Measurements from ENCODE around the gene PCDH9. TPM values are rescaled to one million over a fixed set of nuclear protein-coding genes. Genes with fewer than 3 reads are reported as not detected.

Gene PCDH9
- total and polyA plus RNA-seq, 10 of the 15 experiments (the other 5 are each of a cell fraction or from before 2014, with no cell fraction given) = 0.02 to 2.3 (median 0.05) TPM; not detected in 1

- TF ChIP-seq USF1 (IDR thresholded peaks at IDR 0.05; ENCODE audit: borderline replicate concordance, extremely low read length, insufficient read depth, low read depth, low read length) (no peak), DPF2 (IDR thresholded peaks at IDR 0.05) (no peak)
Measured at GRCh38 chr13:66301006-66301405, 929.1 kb downstream of the PCDH9 start (continued).

- no peaks in the 10 kb centered on the region for H3K36me3 ChIP-seq (ENCODE audit: control insufficient read depth in 2 of 2, insufficient read depth in 2 of 2, low read length in 1 of 2)
- no peak for FAIRE-seq
- no peak overlapping the region for H2AFZ ChIP-seq (ENCODE audit: control insufficient read depth, low read depth, low read length)
- H3K27me3 ChIP-seq (replicated peaks in 1 of 2; ENCODE audit: control insufficient read depth in 2 of 2, insufficient read depth in 2 of 2, low read length in 1 of 2) = no peaks in the 10 kb centered on the region
- H3K4me1 ChIP-seq (ENCODE audit: control insufficient read depth, insufficient read depth, low read length) = no peaks in the 10 kb centered on the region
- TF ChIP-seq NFYA (IDR thresholded peaks at IDR 0.05; ENCODE audit: borderline replicate concordance, low read depth, low read length) = no peak
- TF ChIP-seq NRF1 (conservative IDR thresholded peaks at IDR 0.05; ENCODE audit: low read depth, low read length) = no peak
- no peak for TF ChIP-seq ZNF274 (IDR thresholded peaks at IDR 0.05; ENCODE audit: insufficient read depth, insufficient read length)
- no peak for TF ChIP-seq ZBTB40 (IDR thresholded peaks at IDR 0.05; ENCODE audit: borderline replicate concordance)
- no peak for TF ChIP-seq PAX8 (IDR thresholded peaks at IDR 0.05)
- TF ChIP-seq WRNIP1 (IDR thresholded peaks at IDR 0.05; ENCODE audit: borderline replicate concordance, low read depth, low read length) = no peak
- TF ChIP-seq RAD21 (IDR thresholded peaks at IDR 0.05; ENCODE audit: insufficient read depth, low read depth, low read length) = no peak
- TF ChIP-seq CREB1 (IDR thresholded peaks at IDR 0.05; ENCODE audit: low read depth) = no peak
- TF ChIP-seq BCL11A (IDR thresholded peaks at IDR 0.05; ENCODE audit: low read depth, low read length) = no peak
- TF ChIP-seq SRF (IDR thresholded peaks at IDR 0.05; ENCODE audit: low read depth in 2 of 2, low read length in 2 of 2) = no peak
- no peak for TF ChIP-seq ZNF592 (IDR thresholded peaks at IDR 0.05)
- intact Hi-C loops (cut with micrococcal nuclease; ENCODE audit: unreplicated experiment) (no loop called here), in situ Hi-C loops (cut with MboI) (no loop called here)
- no peak overlapping the region for H3K4me3 ChIP-seq
- no TSS peak for BruUV-seq (replicated peaks)
- no peak for DNase-seq (ENCODE audit: low read depth, low spot score)
- ATAC-seq = no peak
- 0% methylated on average over 1 of the region's 1 CpG for WGBS (ENCODE audit: insufficient coverage, insufficient replicate concordance, low lambda C conversion rate, missing lambda C conversion rate)
- H3K9ac ChIP-seq (ENCODE audit: control insufficient read depth, insufficient read depth, low read length) = no peak overlapping the region
- POLR2A ChIA-PET = no interaction called here
- H3K9me3 ChIP-seq (replicated peaks; ENCODE audit: control insufficient read depth, insufficient read depth, low read length) = no peaks in the 10 kb centered on the region
- CTCF ChIA-PET = no interaction called here
- SMC1A ChIA-PET (ENCODE audit: uncharacterized antibody, unreplicated experiment) = no interaction called here
- H3K4me2 ChIP-seq (ENCODE audit: control insufficient read depth, insufficient read depth) = no peak overlapping the region
- RAD21 ChIA-PET (ENCODE audit: unreplicated experiment) = no interaction called here
- H4K20me1 ChIP-seq (ENCODE audit: control insufficient read depth, insufficient read depth) = no peaks in the 10 kb centered on the region
- no peak overlapping the region for H3K27ac ChIP-seq (ENCODE audit: control insufficient read depth, insufficient read depth)
- H3K79me2 ChIP-seq (ENCODE audit: control insufficient read depth, insufficient read depth, low read length) = no peaks in the 10 kb centered on the region
Measured at GRCh38 chr13:66296875-66297274, 933.3 kb downstream of the PCDH9 start.
